ENCODE results near the gene DVL2. TPM values are rescaled to one million over a fixed set of nuclear protein-coding genes. Genes with fewer than 3 reads are reported as not detected.

The DVL2 gene
- total RNA-seq, 1 donor from 2014 or later = 79.1 TPM

DNA sequence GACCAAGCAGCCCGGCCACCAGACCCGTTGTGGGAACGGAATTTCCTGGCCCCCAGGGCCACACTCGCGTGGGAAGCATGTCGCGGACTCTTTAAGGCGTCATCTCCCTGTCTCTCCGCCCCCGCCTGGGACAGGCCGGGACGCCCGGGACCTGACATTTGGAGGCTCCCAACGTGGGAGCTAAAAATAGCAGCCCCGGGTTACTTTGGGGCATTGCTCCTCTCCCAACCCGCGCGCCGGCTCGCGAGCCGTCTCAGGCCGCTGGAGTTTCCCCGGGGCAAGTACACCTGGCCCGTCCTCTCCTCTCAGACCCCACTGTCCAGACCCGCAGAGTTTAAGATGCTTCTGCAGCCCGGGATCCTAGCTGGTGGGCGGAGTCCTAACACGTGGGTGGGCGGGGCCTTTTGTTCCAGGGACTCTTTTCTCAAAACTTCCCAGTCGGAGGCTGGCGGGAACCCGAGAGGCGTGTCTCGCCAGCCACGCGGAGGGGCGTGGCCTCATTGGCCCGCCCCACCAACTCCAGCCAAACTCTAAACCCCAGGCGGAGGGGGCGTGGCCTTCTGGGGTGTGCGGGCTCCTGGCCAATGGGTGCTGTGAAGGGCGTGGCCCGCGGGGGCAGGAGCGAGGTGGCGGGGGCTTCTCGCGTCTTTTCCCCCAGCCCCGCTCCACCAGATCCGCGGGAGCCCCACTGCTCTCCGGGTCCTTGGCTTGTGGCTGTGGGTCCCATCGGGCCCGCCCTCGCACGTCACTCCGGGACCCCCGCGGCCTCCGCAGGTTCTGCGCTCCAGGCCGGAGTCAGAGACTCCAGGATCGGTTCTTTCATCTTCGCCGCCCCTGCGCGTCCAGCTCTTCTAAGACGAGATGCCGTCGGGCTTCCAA, 47.0 kb upstream of the DVL2 start, which contains the start of gene SLC2A4:
TSS of gene SLC2A4 (plus strand) at position 645 of the 879 bp plus-strand sequence. CDS start at position 862, 217 bp downstream.
- H3K27ac Mint-ChIP-seq (ENCODE audit: unreplicated experiment) = no peak within 1 kb of the TSS
- H3K27me3 Mint-ChIP-seq (ENCODE audit: unreplicated experiment) = peaks cover 19% of the 10 kb centered on the region
- peaks cover 2% of the 10 kb centered on the region for H3K9me3 Mint-ChIP-seq (ENCODE audit: unreplicated experiment)
- H3K4me1 Mint-ChIP-seq (ENCODE audit: low read depth, unreplicated experiment) = peaks cover 4% of the 10 kb centered on the region
- peak; percentile 88 for DNase-seq
- TF ChIP-seq, protein P1, sequence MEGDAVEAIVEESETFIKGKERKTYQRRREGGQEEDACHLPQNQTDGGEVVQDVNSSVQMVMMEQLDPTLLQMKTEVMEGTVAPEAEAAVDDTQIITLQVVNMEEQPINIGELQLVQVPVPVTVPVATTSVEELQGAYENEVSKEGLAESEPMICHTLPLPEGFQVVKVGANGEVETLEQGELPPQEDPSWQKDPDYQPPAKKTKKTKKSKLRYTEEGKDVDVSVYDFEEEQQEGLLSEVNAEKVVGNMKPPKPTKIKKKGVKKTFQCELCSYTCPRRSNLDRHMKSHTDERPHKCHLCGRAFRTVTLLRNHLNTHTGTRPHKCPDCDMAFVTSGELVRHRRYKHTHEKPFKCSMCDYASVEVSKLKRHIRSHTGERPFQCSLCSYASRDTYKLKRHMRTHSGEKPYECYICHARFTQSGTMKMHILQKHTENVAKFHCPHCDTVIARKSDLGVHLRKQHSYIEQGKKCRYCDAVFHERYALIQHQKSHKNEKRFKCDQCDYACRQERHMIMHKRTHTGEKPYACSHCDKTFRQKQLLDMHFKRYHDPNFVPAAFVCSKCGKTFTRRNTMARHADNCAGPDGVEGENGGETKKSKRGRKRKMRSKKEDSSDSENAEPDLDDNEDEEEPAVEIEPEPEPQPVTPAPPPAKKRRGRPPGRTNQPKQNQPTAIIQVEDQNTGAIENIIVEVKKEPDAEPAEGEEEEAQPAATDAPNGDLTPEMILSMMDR (IDR thresholded peaks at IDR 0.05; ENCODE audit: partially characterized antibody, unreplicated experiment) = no peak
- H3K4me3 Mint-ChIP-seq (ENCODE audit: unreplicated experiment) = peak within 1 kb of the TSS; percentile 81
- no peaks in the 10 kb centered on the region for H3K36me3 Mint-ChIP-seq (ENCODE audit: unreplicated experiment)

DNA sequence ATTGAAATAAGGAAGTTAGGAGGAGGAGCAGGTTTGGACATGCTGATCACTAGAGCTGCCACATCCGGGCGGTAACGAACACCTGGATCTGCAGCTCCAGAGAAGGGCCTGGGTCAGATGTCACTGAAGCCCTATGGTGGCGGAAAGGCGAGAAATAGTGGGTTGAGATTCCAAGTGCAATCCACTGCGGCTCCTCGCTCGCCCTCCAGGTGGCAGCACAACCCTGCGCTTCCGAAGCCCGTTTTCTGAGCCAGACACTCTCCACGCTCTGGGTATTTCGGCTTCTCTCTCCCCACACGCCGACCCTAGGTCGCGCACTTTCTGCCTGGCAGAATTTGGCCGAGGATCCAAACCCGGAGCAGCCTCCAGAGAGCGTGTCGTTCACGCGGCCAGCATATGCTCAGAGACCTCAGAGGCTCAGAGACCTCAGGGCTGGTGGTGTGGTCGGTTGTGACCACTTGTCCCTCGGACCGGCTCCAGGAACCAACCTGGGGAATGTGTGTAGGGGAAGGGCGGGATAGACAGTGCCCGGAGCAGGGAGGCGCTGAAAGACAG, 46.3 kb upstream of the DVL2 start:
- peak overlapping the region; percentile 81 for H3K4me3 Mint-ChIP-seq (ENCODE audit: unreplicated experiment)

DNA sequence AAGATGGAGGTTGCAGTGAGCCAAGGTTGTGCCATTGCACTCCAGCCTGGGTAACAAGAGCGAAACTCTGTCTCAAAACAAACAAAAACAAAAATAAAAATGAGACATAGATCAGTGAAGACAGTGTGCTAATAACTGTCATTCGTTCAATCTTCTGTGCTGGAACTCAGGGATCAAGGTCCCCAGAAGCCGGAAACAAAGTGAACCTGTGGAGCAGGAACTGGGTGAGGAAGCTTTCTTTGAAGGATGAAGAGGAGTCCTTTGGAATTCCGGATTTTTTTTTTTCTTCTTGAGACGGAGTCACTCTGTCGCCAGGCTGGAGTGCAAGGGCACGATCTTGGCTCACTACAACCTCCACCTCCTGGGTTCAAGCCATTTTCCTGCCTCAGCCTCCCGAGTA, 45.1 kb upstream of the DVL2 start:
- H3K27ac Mint-ChIP-seq (ENCODE audit: unreplicated experiment) = no peak overlapping the region
- no peaks in the 10 kb centered on the region for H3K36me3 Mint-ChIP-seq (ENCODE audit: unreplicated experiment)
- peaks cover 4% of the 10 kb centered on the region for H3K4me1 Mint-ChIP-seq (ENCODE audit: low read depth, unreplicated experiment)
- H3K4me3 Mint-ChIP-seq (ENCODE audit: unreplicated experiment) = no peak overlapping the region
- DNase-seq = no peak
- TF ChIP-seq, protein P1 (IDR thresholded peaks at IDR 0.05; ENCODE audit: partially characterized antibody, unreplicated experiment) = no peak
- H3K9me3 Mint-ChIP-seq (ENCODE audit: unreplicated experiment) = peaks cover 2% of the 10 kb centered on the region
- H3K27me3 Mint-ChIP-seq (ENCODE audit: unreplicated experiment) = peaks cover 18% of the 10 kb centered on the region

More for the DNA sequence above, 46.3 kb upstream of the DVL2 start:
- H3K4me1 Mint-ChIP-seq (ENCODE audit: low read depth, unreplicated experiment) = peaks cover 4% of the 10 kb centered on the region
- TF ChIP-seq, protein P1 (IDR thresholded peaks at IDR 0.05; ENCODE audit: partially characterized antibody, unreplicated experiment) = peak; percentile 69
- peaks cover 2% of the 10 kb centered on the region for H3K9me3 Mint-ChIP-seq (ENCODE audit: unreplicated experiment)
- no peaks in the 10 kb centered on the region for H3K36me3 Mint-ChIP-seq (ENCODE audit: unreplicated experiment)
- H3K27ac Mint-ChIP-seq (ENCODE audit: unreplicated experiment) = no peak overlapping the region
- H3K27me3 Mint-ChIP-seq (ENCODE audit: unreplicated experiment) = peaks cover 18% of the 10 kb centered on the region
- DNase-seq = peak; percentile 83

DNA sequence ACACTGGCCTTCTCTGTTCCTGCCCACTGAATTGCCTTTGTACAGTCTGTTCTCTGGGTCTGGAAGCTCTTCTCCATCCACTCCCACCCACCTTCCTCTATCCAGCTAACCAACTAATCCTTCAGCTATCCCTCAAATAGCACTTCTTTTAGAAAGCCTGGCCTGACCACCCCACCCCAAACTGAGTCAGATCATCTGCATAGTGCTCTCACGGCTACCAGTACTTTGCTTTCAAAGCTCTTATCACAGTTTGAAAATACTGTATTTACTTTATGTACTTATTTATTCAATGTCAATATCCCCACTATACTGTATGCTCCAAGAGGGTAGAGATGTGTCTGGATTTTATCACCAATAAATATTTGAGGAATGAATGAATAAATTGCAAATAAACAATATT, 32.5 kb upstream of the DVL2 start:
- Mint-ChIP-seq H3K27me3 (ENCODE audit: unreplicated experiment) (peaks cover 21% of the 10 kb centered on the region), H3K36me3 (ENCODE audit: unreplicated experiment) (peaks cover 4% of the 10 kb centered on the region), H3K4me1 (ENCODE audit: low read depth, unreplicated experiment) (peaks cover 5% of the 10 kb centered on the region), H3K4me3 (ENCODE audit: unreplicated experiment) (no peak overlapping the region), H3K9me3 (ENCODE audit: unreplicated experiment) (peaks cover 5% of the 10 kb centered on the region), H3K27ac (ENCODE audit: unreplicated experiment) (no peak overlapping the region)
- DNase-seq = no peak
- TF ChIP-seq, protein P1 (IDR thresholded peaks at IDR 0.05; ENCODE audit: partially characterized antibody, unreplicated experiment) = no peak

DNA sequence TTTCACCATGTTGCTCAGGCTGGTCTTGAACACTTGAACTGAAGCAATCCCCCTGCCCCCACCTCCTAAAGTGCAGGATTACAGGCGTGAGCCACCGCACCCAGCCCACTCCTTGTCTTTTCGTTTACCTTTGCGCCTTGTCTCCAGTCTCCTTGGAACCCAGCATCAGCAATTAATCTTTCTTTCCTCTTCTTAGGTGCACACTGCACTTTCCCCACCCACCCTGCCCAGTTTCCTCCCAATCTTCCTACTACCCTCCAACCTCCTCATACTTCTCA, 29.4 kb upstream of the DVL2 start:
- TF ChIP-seq, protein P1 (IDR thresholded peaks at IDR 0.05; ENCODE audit: partially characterized antibody, unreplicated experiment) = no peak

More for the DNA sequence above, 29.4 kb upstream of the DVL2 start:
- Mint-ChIP-seq H3K9me3 (ENCODE audit: unreplicated experiment) (peaks cover 3% of the 10 kb centered on the region), H3K36me3 (ENCODE audit: unreplicated experiment) (peaks cover 4% of the 10 kb centered on the region), H3K4me3 (ENCODE audit: unreplicated experiment) (no peak overlapping the region), H3K27me3 (ENCODE audit: unreplicated experiment) (peaks cover 19% of the 10 kb centered on the region), H3K4me1 (ENCODE audit: low read depth, unreplicated experiment) (peaks cover 5% of the 10 kb centered on the region), H3K27ac (ENCODE audit: unreplicated experiment) (no peak overlapping the region)
- no peak for DNase-seq
